GM12872 (cell line): Measurements from ENCODE around the gene TATDN3.

Experiments used
- CTCF ChIP-seq: IDR thresholded peaks from 3 replicates; pipeline ENCODE4 v1.5.1; 2011; ENCODE audit warnings: low read depth, mild to moderate bottlenecking, low read length, moderate library complexity; ENCODE audit not compliant: insufficient read depth

Gene TATDN3

GRCh38 chr1:212824201-212824600, 32.5 kb downstream of the TATDN3 start:
- TF ChIP-seq CTCF: no peak

DNA sequence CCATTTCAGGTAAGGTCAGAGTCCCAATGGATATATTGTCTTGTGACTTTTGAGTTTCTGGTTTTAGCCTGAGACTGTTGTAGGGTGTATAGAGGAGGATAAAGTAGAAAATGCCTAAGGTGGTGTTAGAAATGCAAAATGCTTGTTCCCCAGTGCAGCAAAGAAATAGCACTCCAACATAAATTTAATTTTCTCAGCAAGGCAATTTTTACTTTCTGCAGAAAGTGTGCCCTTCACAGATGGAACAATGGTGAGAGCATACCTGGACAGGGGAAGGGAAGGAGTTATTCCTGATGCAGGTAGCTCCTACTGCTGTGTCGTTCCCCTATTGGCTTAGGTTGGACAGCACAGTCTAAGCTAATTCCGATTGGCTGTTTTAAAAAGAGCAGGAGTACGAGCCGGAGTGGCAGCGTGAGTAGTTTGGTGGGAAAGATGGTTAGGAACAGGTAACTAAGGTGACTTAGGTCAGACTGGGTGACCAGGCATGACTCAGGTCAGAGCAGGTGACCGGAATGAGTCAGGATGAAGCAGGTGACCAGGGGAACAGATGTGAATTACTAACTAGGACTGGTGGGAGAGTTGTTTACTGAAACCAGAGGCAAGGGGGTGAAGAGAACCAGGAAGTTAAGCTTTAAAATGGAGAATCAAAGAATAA, 34.2 kb downstream of the TATDN3 start:
- TF ChIP-seq CTCF: no peak

DNA sequence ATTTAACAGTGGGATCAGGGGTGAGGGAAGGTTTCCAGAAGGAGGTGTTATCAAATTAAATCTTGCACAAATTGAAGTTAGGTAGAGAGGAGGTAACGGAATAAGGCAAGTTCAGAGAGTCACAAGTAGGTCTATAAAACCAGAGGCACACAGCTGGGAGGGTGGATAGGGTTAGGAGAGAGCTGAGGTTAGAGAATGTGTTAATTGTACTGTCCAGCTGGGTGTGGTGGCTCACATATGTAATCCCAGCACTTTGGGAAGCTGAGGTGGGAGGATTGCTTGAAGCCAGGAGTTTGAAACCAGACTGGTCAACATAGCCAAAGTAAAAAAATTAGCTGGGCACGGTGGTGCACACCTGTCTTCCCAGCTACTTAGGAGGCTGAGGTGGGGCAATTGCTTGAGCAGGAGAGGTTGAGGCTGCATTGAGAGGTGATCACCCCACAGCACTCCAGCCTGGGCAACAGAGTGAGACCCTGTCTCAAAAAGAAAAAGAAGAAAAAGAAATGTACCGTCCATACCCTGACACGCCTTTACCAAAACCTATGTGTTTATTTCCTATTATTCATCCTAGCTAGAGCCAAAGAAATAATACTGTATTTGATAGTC, 35.6 kb downstream of the TATDN3 start:
- no peak for TF ChIP-seq CTCF

DNA sequence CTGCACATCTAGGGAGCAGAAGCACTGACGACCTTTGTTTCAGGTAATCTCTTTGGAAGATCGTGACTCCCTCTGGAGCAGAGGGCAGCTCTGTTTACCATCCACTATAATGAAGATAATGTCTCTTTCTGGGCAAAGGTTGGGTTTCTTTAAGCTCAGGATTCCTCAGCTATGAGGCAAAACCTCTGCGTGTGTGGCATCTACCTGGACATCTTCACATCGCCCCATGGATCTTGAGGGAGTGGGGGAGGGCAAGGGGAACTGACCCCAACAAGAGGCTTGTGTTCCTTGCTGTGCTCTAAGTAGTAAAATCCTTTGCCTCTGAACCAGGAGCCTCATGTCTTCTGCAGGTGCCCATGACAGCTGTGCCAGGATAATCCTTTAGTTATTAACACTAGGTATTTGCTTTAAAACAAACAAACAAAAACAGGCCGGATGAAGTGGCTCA, 36.2 kb downstream of the TATDN3 start:
- no peak for TF ChIP-seq CTCF

- TF ChIP-seq CTCF: no peak
Measured at GRCh38 chr1:212828395-212828794, 36.7 kb downstream of the TATDN3 start.

GRCh38 chr1:212838145-212838544, 46.5 kb downstream of the TATDN3 start:
- no peak for TF ChIP-seq CTCF

GRCh38 chr1:212847549-212847948, 55.9 kb downstream of the TATDN3 start, which contains the start of gene SPATA45:
Gene SPATA45, minus strand, starts transcription at chr1:212847649. Its CDS starts 11,500 bp downstream, at chr1:212836149.
- TF ChIP-seq CTCF: no peak
